ENCODE data around the gene REM2.
A peak's percentile ranks its signal among the peaks of the same experiment; 100 is the strongest.
"Not testable (repeated sequence)": the region's sequence is repeated elsewhere in the genome, so short reads cannot be mapped to it uniquely, and the experiment has no call there.

Gene REM2

GRCh38 chr14:22906073-22906472 is 23.1 kb downstream of the REM2 start:
- DNase-seq (ENCODE audit: low spot score): no peak
- in situ Hi-C loops (cut with MboI; ENCODE audit: low pct_unique_long_range_greater_than_20kb, low sequenced_read_pairs, unreplicated experiment): no loop called here
- no peak for TF ChIP-seq CTCF (IDR thresholded peaks at IDR 0.05; ENCODE audit: extremely low read depth, insufficient read depth, missing control alignments)

- TF ChIP-seq CTCF (IDR thresholded peaks at IDR 0.05; ENCODE audit: extremely low read depth, insufficient read depth, missing control alignments): no peak
- in situ Hi-C loops (cut with MboI; ENCODE audit: low pct_unique_long_range_greater_than_20kb, low sequenced_read_pairs, unreplicated experiment): no loop called here
- no peak for DNase-seq (ENCODE audit: low spot score)
Measured at GRCh38 chr14:22907429-22907828, 24.4 kb downstream of the REM2 start.

GRCh38 chr14:22908601-22909000 is 25.6 kb downstream of the REM2 start:
- TF ChIP-seq CTCF (IDR thresholded peaks at IDR 0.05; ENCODE audit: extremely low read depth, insufficient read depth, missing control alignments): no peak
- DNase-seq (ENCODE audit: low spot score): no peak
- in situ Hi-C loops (cut with MboI; ENCODE audit: low pct_unique_long_range_greater_than_20kb, low sequenced_read_pairs, unreplicated experiment): no loop called here

- no peak for DNase-seq (ENCODE audit: low spot score)
- in situ Hi-C loops (cut with MboI; ENCODE audit: low pct_unique_long_range_greater_than_20kb, low sequenced_read_pairs, unreplicated experiment): no loop called here
- TF ChIP-seq CTCF (IDR thresholded peaks at IDR 0.05; ENCODE audit: extremely low read depth, insufficient read depth, missing control alignments): no peak
Measured at GRCh38 chr14:22910916-22911315, 27.9 kb downstream of the REM2 start.

- in situ Hi-C loops (cut with MboI; ENCODE audit: low pct_unique_long_range_greater_than_20kb, low sequenced_read_pairs, unreplicated experiment); DNase-seq (ENCODE audit: low spot score): not testable (repeated sequence)
Measured at GRCh38 chr14:22914836-22915235, 31.8 kb downstream of the REM2 start.

- TF ChIP-seq CTCF (IDR thresholded peaks at IDR 0.05; ENCODE audit: extremely low read depth, insufficient read depth, missing control alignments): no peak
- in situ Hi-C loops (cut with MboI; ENCODE audit: low pct_unique_long_range_greater_than_20kb, low sequenced_read_pairs, unreplicated experiment): no loop called here
- DNase-seq (ENCODE audit: low spot score): no peak
Measured at GRCh38 chr14:22915886-22916521, 33.0 kb downstream of the REM2 start.

- DNase-seq (ENCODE audit: low spot score): peak; percentile 94
- no peak for TF ChIP-seq CTCF (IDR thresholded peaks at IDR 0.05; ENCODE audit: extremely low read depth, insufficient read depth, missing control alignments)
- in situ Hi-C loops (cut with MboI; ENCODE audit: low pct_unique_long_range_greater_than_20kb, low sequenced_read_pairs, unreplicated experiment): no loop called here
Measured at GRCh38 chr14:22918804-22919600, 36.0 kb downstream of the REM2 start, which contains the start of gene RBM23. RBM23 (minus strand) TSS chr14:22919149.
